Activated CD8-positive, alpha-beta memory T cell treated with anti-CD3 and anti-CD28 coated beads, Interleukin-2, amount 50 U/mL, for 1 hour (primary cell): ENCODE measurements around the gene IL31RA.

Experiments used
- DNase-seq: peaks from one replicate; pipeline ENCODE4 v3.0.0-alpha.2; 2020; ENCODE audit errors: extremely low read depth

The IL31RA gene

DNA sequence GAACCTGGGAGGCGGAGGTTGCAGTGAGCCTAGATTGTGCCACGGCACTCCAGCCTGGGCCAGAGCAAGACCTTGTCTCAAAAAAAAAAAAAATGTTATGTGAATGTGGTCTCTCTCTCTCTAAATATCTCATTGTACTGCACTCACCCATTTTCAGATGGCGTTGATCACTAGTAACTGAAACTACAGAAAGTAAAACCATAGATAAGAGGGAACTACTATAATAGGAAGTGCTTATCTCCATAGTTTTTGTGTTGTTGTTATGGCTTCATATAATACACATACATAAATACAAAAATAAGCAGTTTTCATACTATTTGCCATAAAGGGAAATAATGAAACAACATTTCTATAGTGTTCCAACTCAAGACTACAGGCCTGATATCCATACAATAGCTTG is 9.1 kb downstream of the IL31RA start:
- DNase-seq: no peak

DNA sequence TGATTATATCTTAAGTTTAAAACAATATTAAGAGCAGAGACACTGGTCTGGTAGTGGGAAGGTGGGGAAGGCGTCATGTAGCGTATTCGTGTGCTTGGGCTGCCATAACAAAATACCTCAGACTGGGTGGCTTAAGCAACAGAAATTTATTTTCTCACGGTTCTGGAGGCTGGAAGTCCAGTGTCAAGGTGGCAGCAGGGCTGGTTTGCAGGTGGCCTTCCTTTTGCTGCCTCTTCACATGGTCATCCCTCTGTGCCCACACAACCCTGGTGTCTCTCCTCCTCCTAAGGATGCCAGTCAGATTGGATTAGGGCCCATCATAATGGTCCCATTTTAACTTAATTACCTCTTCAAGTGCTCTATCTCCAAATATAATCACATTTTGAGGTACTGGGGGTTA is 9.6 kb downstream of the IL31RA start:
- no peak for DNase-seq

DNA sequence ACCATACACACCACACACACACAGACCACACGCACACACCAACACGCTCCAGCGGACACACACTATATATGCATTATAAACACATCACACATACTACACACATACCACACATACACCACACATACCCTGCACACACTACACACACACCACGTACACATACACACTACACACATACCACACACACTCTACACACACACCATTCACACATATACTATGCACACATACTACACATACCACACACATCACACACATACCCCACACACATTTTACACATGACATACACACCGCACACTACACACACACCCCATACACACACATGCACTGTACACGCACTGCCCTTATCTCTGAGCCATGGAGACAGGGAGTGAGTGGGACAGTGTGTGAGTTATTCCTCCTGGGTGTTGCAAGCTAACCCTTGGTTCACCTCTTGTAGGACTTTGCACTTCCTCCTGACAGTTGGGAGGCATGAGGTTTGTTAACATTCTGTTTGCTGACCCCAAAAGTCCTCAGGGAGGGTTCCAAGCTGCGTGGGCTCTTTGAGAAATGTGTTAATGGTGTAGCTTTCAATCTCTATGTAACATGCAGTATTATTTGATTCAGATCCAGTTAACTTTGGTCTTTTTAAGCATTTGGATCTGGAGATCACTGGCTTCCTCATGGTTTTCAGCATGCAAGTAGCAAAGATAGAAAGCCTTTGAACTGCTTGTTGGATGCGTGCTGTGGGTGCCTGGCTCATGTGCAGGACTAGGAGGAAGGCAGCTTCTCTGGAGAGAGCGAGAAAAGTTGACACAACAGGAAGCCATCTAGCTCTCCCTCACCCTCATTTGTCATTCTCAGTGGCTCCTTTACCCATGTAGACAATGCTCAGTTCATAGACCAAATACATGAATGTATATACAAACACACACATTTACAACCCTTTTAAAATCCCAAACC is 13.7 kb downstream of the IL31RA start:
- no peak for DNase-seq

DNA sequence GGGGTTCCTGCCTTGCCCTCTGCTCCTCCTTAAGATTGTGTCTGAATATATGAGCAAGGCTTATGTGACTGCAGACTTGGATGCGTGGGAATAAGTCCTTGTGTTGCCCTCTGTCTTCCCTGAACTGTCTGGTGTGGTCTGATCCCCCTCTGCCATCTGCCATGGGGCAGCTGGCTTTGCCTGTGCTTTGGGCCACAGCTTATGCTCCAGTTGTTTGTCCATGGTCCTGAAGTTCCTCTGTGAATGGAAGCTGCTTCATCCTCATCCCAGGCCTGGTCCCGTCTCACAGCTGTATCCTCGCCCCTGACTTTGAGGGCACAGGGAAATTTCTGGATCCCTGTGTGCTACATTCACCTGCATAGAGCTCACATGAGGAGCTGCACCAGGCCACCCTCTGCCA is 14.7 kb downstream of the IL31RA start:
- DNase-seq: no peak

DNA sequence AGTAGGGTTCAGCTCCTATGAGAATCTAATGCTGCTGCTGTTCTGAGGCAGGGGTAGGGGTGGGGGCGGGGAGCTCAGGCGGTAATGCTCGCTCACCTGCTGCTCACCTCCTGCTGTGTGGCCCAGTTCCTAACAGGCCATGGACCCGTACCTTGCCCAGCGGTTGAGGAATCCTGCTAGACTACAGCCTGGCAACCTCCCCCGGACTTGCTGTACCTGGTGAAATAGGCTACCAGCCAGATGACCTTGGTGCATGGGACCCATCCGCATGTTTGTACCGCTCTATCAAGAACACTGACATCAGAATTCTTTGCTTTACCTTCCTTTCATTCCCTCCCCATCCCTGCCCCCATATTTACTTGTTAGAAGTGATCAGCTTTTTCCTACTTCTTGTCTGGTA is 15.3 kb downstream of the IL31RA start:
- DNase-seq: no peak

DNA sequence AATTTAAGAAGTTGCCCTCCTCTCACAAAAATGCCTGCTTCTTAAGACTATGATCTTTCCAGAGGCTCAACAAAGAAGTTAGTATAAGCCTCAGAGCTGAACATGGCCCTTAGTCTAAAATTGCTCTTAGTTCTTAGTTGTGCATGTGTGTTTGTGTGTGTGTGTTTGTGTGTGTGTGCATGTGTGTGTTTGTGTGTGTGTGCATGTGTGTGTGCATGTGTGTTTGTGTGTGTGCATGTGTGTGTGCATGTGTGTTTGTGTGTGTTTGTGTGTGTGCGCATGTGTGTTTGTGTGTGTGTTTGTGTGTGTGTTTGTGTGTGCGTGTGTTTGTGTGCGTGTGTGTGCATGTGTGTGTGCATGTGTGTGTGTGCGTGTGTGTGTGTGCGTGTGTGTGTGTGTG is 15.8 kb downstream of the IL31RA start:
- no peak for DNase-seq

DNA sequence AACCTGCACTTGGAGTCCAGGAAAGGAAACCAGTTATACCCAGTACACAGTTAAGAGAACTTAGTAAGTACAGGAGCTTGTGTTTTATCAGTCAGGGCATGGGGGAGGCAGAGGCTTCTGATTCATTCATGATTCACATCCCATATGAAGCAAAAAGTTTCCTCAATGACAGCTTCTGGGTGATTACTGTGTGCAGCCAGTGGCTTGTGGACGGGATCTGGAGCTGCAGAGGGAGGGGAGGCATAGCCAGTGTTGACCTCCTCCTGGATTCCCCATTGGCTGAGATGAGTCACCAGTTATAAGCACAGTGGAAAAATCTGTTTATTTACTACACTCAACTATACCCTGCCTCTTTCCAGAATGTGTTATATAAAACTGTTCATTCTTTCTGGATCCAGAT is 17.7 kb downstream of the IL31RA start:
- DNase-seq: no peak

DNA sequence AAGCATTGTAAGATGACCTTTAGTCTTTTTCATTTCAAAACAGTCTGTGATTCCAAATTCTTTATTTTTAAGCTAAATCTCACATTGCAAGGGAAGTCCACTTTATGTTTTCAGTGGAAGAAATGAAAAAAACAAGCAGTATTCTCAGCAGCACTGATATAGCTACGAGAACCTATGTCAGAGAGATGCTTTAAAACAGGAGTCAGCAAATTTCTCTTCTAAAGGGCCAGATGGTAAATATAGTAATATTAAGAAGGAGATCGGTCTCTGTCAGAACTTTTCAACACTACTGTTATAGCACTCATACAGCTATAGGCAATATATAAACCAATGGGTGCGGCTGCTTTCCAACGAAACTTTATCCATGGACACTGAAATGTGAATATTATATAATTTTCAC is 18.7 kb downstream of the IL31RA start:
- DNase-seq: no peak

DNA sequence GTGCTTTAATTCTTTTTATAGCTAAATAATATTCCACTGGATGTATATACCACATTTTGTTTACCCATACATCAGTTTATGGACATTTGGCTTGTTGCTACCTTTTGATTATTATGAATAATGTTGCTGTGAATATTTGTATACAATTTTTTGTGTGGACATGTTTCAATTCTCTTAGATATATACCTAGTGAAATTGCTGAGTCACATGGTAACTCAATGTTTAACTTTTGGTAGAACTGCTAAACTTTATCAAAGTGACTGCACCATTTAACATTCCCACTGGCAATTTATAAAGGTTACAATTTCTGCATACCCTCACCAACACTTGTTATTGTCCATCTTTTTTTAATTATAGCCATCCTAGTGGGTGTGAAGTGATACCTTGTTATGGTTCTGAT is 22.1 kb downstream of the IL31RA start:
- DNase-seq: no peak

DNA sequence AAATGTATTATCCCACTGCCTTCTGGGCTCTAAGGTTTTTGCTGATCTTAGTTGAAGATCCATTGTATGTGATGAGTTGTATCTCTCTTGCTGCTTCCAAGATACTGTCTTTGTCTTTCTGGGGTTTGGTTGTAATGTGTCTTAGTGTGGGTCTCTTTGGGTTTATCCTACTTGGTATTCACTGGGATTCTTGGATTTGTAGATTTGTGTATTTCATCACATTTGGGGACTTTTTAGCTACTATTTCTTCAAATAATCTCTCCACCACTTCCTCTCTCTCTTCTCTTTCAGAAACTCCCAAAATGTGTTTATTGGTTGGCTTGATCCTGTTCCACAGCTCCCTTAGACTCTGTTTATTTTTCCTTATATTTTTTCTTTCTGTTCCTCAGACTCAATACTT is 26.5 kb downstream of the IL31RA start:
- DNase-seq: no peak

DNA sequence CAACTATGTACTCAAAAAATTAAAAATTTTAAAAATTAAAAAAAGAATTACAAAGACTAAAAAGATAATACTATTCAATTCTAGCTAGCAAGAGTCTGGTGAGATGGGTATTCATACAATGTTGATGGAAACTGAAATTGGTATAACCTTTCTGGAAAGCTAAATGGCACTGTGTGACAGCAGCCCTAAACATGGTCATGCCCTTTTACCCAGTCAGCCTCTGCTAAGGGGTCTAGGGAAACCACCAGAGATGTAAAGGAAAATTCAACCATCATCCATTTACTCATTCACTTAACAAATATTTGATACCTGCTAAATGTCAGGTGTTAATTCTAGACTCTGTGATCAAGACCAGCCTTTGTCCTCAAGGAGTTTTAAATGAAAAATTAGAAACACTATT is 29.3 kb downstream of the IL31RA start:
- DNase-seq: no peak

DNA sequence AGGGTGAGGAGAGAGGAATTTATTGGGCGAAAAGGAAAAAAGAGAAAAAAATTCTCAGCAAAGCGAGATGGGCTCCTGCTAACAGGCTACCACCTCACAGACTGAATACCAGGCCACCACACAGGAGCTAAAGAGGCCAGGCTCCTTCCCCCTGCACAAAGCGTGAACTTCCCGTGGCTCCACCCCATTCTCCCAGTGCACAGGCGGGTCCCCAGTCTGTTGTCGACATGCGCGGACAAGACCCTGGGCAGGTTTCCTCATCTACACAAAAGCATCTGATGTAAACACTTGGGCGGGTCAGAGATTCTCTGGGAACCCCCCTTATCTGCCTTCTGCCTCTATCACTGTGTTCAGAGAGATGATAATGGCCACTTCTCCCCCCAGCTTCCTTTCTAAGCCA is 34.2 kb downstream of the IL31RA start:
- no peak for DNase-seq

DNA sequence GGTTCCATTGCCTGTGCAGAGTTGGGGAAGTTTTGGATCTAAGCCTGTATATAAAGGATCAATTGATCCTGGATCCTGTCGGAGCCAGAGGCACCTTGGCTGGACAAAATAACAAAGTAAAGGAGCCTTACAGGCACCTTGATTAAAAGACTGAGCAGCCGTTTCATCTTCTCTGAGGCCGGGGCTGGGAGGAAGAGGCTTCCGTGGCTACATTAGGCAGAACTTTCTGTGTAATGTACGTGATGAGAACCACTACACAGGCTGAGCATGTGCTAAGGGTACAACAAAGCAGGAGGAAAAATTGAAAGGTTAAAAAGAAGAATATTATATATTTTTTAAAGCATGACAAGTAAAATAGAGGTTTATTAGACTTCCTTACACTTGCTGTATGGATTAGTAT is 37.0 kb downstream of the IL31RA start:
- DNase-seq: no peak

DNA sequence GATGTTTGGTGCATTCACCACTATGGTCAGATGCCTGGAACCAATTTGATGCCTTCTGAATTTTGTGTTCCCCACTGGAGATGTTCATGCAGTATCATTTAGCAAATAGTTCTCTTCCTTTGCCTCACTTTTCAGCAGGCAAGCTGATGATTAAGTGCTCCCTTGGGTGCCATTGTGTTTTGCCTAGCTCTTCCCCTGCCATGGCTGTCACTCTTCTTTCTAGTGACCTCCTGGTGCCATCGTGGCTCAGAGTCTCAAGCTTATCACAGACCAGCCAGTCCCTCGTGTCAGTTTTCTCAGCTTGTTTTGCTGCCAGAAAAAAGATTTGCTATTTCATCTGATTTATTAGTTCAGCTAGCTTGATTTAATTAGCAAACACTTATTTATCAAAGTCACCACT is 41.3 kb downstream of the IL31RA start:
- no peak for DNase-seq

DNA sequence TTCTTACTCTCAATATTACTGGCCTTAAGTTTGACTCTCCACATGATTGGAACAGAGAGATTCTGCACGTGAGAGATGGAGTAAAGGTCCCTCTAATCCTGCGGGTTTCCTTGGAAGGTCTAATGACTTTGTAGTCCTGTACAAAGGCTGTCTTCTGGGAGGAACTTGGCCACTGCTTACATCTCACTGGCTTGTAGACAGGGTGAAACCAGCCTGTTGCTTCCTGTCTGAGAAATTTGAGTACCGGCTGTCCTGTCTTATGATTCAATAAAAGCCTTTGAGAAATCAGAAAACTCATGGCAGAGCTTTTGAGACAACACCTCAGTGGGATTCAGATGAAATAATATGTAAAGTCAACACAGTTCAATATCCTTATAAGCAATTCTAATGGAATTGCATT is 43.0 kb downstream of the IL31RA start:
- no peak for DNase-seq

DNA sequence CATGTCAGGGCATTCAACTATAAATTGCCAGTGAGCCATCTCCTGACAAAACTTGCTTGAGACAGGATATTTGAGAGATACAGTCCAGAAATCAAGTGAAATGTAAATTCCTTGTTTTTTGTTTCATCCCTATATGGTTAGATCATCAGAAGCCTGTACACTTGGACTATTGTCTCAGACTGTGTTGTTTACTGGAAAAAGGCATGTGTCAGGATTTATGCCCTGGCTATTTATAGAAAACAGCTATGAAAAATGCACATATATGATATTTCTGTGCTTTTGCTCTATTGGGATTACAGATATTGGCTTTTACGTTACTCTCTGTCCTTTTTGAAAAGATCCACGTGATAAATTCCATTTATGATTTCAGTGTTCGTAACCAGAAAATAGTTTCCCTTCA is 44.2 kb downstream of the IL31RA start:
- DNase-seq: no peak

DNA sequence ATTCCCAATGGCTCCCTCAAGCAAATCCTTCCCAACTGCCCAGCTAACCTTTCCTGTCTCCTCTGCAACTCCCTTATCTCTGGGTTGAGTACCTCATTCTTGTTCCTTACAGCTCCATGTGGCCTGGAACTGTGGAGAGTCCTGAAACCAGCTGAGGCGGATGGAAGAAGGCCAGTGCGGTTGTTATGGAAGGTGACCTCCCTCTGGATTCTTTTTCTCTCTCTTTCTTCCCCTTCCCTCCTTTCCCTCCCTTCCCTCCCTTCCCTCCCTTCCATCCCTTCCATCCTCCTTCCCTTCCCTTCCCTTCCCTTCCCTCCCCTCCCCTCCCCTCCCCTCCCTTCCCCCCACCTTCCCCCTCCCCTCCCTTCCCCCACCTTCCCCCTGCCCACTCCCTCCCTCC is 45.1 kb downstream of the IL31RA start:
- DNase-seq: no peak

DNA sequence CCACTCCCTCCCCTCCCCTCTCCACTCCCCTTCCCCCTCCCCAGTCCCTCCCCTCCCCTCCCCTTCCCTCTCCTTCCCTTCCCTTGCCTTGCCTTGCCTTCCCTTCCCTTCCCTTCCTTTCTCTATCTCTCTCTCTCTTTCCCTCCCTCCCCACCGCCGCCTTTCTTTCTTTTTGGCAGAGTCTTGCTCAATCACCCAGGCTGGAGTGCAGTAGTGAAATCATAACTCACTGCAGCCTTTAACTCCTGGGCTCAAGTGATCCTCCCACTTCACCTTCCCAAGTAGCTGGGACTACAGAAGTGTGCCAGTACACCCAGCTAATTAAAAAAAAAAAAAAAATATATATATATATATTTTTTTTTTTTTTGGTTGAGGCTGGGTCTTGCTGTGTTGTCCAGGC is 45.5 kb downstream of the IL31RA start:
- no peak for DNase-seq

DNA sequence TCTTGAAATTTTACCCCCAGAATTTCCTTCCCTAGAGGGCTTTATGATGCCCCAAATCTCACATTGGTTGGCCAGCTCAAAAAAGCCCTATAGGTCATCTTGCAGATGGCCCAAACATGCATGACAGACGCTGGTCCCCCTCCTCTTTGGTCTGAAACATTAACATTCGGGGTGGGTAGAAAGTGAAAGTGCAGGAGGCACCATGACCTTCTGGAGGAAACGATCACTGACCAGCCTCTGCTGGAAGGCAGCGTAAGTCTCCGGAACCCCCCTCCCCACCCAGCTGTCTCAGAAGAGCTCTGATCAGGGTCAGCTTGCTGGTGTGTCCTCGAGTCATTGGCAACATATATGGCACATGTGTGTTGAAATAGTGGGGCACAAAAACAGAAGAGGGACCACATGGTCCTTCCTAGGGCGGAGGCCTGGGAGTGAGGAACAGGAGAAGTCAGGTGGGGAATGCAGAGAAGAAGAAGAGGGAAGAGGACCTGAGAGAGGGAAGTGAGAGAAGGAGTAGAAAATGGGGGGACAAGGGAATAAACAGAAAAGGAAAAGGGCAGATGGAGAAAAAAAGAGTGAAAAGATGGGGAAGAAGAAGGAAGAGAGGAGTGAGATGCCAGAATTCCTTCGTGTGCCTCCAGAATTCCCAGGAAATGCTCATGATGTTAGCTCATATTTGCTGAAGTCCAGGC is 46.2 kb downstream of the IL31RA start:
- no peak for DNase-seq

DNA sequence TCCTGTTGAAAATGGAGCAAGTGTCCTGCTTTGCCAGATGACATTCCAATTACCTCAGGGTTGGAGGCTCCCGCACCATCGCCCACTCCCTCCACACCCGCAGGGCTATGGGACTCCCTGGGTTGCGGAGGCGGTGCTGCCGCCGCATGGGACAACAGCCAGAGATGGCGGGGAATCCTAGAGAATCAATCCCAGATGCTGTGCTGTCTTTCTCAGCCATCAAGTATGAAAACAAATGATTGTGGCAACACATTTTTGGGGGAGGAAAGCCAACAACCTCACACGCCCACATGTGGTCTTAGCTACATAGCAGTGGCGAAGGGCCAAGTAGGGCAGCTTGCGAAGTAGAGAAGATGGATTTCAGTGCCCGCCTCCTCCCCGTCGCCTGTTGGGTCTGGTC is 46.7 kb downstream of the IL31RA start:
- DNase-seq: no peak

DNA sequence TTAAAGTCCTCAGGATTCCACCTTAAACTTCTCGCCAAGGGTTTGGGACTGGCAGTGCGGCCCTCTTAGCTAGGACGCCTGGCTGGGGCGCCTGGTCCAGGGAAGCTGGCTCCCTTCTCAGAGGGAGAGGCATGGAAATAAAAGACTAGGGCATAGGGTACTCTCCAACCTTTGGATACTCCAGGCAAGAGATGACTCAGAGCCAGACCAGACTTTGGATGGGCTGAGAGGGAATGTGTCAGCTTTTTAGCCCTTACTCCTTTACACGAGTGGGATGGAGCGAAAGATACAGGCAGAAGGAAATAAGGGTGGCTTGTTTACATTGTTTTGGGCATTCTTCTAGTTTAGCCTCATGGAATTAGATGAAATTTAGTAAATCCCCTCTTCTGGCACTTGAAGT is 48.2 kb downstream of the IL31RA start:
- DNase-seq: no peak

DNA sequence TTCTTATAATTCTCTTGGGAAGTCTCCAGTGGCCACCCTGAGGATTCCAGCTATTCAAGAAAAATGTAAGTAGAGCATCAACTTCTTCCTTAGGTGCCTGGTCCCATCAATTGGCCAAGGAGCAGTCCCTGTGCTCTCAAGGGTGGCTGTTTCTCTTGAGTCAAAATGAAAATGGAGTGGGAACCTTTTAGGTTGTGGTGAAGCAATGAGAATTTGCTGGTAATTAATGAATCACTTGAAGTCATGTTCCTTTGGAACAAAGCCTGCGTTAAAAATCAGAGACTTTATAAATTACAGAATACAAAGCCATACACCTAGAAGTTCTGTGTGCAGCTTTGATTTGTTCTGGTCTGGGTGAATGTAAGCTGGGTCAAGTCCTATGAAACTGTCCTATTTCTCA is 48.9 kb downstream of the IL31RA start:
- no peak for DNase-seq

DNA sequence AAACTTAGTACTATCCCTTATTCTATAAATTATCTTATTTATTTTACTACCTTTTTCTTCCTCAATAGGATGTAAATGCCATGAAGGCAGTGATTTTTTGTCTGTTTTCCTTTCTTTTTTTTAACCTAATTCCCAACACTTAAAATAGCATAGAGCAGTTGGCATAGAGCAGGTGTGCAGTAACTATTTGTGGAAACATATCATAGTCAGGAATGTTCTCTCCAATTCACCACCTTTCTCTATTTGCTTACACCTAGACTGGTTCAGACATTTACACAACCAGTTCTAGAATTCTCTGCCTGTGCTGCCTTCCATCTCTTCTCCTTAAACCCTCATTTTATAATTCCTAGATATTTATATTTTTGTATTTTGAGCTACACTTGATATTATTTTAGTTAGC is 49.6 kb downstream of the IL31RA start:
- DNase-seq: no peak
